Ovary (tissue), 9 donors: ENCODE data around the gene FAM177B. TPM values are rescaled to one million over a fixed set of nuclear protein-coding genes. Genes with fewer than 3 reads are reported as not detected.

Source experiments
- DNase-seq, 5 donors: peaks; one replicate each; pipeline ENCODE4 v3.0.0-alpha.2; 2019 to 2020
- H3K27ac ChIP-seq, 2 donors: fragments of 200-600 bp; one replicate each; pipeline versions ENCODE4 v1.5.1 to v1.8.0; 2019 to 2022
- H3K27me3 ChIP-seq: fragments of 200-600 bp; one replicate; pipeline ENCODE4 v1.8.0; 2022
- H3K36me3 ChIP-seq: fragments of 200-600 bp; sonication (generic); one replicate; pipeline ENCODE4 v1.5.1; 2019
- H3K4me1 ChIP-seq: one replicate; pipeline ENCODE4 v1.8.1; 2013; ENCODE audit warnings: mild to moderate bottlenecking, moderate library complexity; ENCODE audit not compliant: insufficient read depth
- H3K4me3 ChIP-seq: fragments of 200-600 bp; sonication (generic); one replicate; pipeline ENCODE4 v1.5.1; 2017
- H3K9me3 ChIP-seq, 2 donors: fragments of 200-600 bp in 1 of 2; sonication (generic) in 1 of 2; one replicate each; pipeline versions ENCODE4 v1.5.1 to v1.8.1; 2013 to 2019; ENCODE audit warnings: mild to moderate bottlenecking in 1 of 2, moderate library complexity in 1 of 2
- CTCF ChIP-seq, 3 donors: fragments of 450-650 bp in 2 of 3; fragments of 200-600 bp in 1 of 3; IDR thresholded peaks; one replicate each; pipeline versions ENCODE4 v1.5.1 to v1.8.0; 2016 to 2022; ENCODE audit warnings: antibody characterized with exemption in 3 of 3, mild to moderate bottlenecking in 1 of 3
- EP300 ChIP-seq: sonication (generic); formaldehyde crosslinking; IDR thresholded peaks from one replicate; pipeline ENCODE4 v1.6.1; 2017; ENCODE audit warnings: antibody characterized with exemption
- POLR2A ChIP-seq: fragments of 450-650 bp; IDR thresholded peaks from one replicate; pipeline ENCODE4 v1.6.1; 2017; ENCODE audit warnings: antibody characterized with exemption, mild to moderate bottlenecking, moderate library complexity
- WGBS, 3 donors: extraction: QIAGEN DNeasy Blood & Tissue Kit in 1 of 3; methylation state at CpG; one replicate each; pipeline versions ENCODE4 v1.1.5 to v1.1.7; 2013 to 2017; 5-methylcytosine and 5-hydroxymethylcytosine counted together
- intact Hi-C, 4 donors: fragments of 100-400 bp; cut with DNase I; formaldehyde crosslinking; loops; one replicate each; pipeline versions ENCODE4 v1.11.0 to v1.15.1; 2022 to 2023
- polyA plus RNA-seq, 2 donors: library from polyadenylated mRNA; stranded (reverse); fragments of 200-250 nt in 1 of 2; fragments of 350-450 nt in 1 of 2; fragmentation: Illumina TruSeq in 1 of 2; extraction: RNeasy Lipid Tissue Mini Kit (QIAGEN cat#74804) in 1 of 2; gene quantifications; one replicate each; pipeline ENCODE4 v1.2.3, GENCODE V29; 2013 to 2014
- total RNA-seq, 7 donors: library from RNA; depleted of rRNA in 2 of 7; stranded (reverse); fragments of >200 nt in 2 of 7; fragmentation: NEBNext Ultra II Directional in 3 of 7; extraction: Animal tissue kit (Norgen Biotek cat#: 25700) in 3 of 7; gene quantifications; one replicate each; pipeline versions ENCODE4 v1.1.0 to v1.2.4, GENCODE V29; 2016 to 2023
- donor health status: DM: no; HTN: no; CAD: no; lungs with moderate emphysema.
- donor health status: DM: no; HTN: no; CAD: no.
- donor health status: Bipolar disorder and iron deficiency.
- donor health status: DM: yes; HTN: yes; CAD: no.
- donor health status: DM: no; HTN: no; CAD: no.
- donor health status: DM: yes; HTN: yes; CAD: no.

Gene FAM177B
- total and polyA plus RNA-seq, 9 donors: 0.23 to 0.55 (median 0.34) TPM; not detected in 6

DNA sequence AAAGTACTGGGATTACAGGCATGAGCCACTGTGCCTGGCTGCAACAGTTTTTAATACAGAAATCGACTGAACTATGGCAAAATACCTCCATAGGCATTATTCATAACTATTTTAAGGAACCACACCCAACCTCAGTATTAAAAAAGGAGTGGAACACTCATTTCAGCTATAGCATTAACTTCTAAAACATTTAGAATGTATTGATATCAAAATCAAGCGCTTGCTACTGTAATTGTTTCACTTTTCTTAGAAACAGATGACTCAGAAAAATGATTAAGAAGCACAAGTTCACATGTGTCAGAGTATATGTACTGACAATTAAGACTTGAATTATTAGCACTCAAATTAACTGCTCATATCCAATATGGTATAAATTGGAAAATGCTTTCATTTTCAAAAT lies 39.8 kb upstream of the FAM177B start:
- WGBS, 3 donors: 93 to 99% (median 98%) methylated on average over 2 of the region's 2 CpGs
- H3K27ac ChIP-seq: no peak overlapping the region

GRCh38 chr1:222697826-222698225 lies 39.2 kb upstream of the FAM177B start:
- DNase-seq: no peak
- Histone ChIP-seq H3K9me3 (no peaks in the 10 kb centered on the region), H3K27ac (no peak overlapping the region), H3K4me1 (no peaks in the 10 kb centered on the region), H3K36me3 (no peaks in the 10 kb centered on the region), H3K27me3 (no peaks in the 10 kb centered on the region), H3K4me3 (no peak overlapping the region)
- 22 to 57% (median 26%) methylated on average over 2 of the region's 2 CpGs for WGBS, 3 donors
- intact Hi-C loops: no loop called here
- TF ChIP-seq POLR2A (no peak), EP300 (no peak), CTCF (IDR thresholded peaks at IDR 0.05) (no peak)

More for the DNA sequence above, 39.8 kb upstream of the FAM177B start:
- intact Hi-C loops: no loop called here
- Histone ChIP-seq H3K9me3 (no peaks in the 10 kb centered on the region), H3K36me3 (no peaks in the 10 kb centered on the region), H3K4me3 (no peak overlapping the region), H3K27me3 (no peaks in the 10 kb centered on the region), H3K4me1 (no peaks in the 10 kb centered on the region)
- TF ChIP-seq CTCF (IDR thresholded peaks at IDR 0.05) (no peak), POLR2A (no peak), EP300 (no peak)
- no peak for DNase-seq

DNA sequence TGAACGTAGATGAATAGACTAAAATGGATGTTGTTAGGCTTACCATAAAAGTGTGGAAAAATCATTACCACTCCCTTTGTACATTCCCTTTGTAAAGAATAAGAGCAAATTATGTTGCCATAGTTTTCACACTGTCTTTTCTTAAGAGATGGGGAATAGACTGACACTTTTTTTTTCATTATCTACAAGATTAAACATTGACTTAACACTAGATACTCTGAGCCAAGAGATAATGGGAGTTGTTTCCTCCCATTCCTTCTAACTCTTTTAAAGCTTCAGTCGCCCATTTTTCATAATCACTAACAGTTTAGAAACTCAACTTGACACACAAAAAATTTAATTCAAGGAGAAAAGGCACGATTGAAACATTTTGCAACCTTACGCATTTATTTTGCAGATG lies 34.8 kb upstream of the FAM177B start:
- 89 to 93% (median 90%) methylated on average over 4 of the region's 4 CpGs for WGBS, 3 donors
- no peak overlapping the region for H3K27ac ChIP-seq
- H3K27me3 ChIP-seq: no peaks in the 10 kb centered on the region
- intact Hi-C loops: no loop called here
- no peaks in the 10 kb centered on the region for H3K36me3 ChIP-seq
- no peaks in the 10 kb centered on the region for H3K9me3 ChIP-seq
- H3K4me1 ChIP-seq: no peaks in the 10 kb centered on the region
- TF ChIP-seq POLR2A: no peak
- no peak for TF ChIP-seq EP300
- TF ChIP-seq CTCF (IDR thresholded peaks at IDR 0.05): no peak
- no peak for DNase-seq
- H3K4me3 ChIP-seq: no peak overlapping the region

DNA sequence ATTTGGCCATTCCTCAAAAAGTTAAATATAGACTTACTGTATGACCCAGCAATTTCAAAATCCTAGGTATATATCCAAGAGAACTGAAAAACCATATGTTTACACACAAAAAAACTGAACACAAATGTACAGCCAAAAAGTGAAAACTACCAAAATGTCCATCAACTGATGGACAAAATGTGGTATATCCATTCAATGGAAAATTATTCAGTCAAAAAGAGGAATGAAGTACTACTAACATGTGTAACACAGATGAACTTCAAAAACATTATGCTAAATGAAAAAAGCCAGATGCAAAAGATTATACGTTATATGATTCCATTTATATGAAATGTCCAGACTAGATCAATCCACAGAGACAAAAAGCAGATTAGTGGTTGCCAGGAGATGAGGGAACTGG lies 32.7 kb upstream of the FAM177B start:
- 98 to 100% (median 99%) methylated on average over 1 of the region's 1 CpG for WGBS, 3 donors
- TF ChIP-seq POLR2A (no peak), CTCF (IDR thresholded peaks at IDR 0.05) (no peak), EP300 (no peak)
- H3K27ac ChIP-seq: no peak overlapping the region
- no peaks in the 10 kb centered on the region for H3K27me3 ChIP-seq
- H3K9me3 ChIP-seq: no peaks in the 10 kb centered on the region
- intact Hi-C loops: no loop called here
- H3K4me1 ChIP-seq: peaks cover 3% of the 10 kb centered on the region
- no peak for DNase-seq
- H3K36me3 ChIP-seq: no peaks in the 10 kb centered on the region
- no peak overlapping the region for H3K4me3 ChIP-seq

GRCh38 chr1:222706815-222707214 lies 30.2 kb upstream of the FAM177B start:
- intact Hi-C loops: no loop called here
- H3K4me3 ChIP-seq: no peak overlapping the region
- H3K9me3 ChIP-seq: no peaks in the 10 kb centered on the region
- H3K27ac ChIP-seq: no peak overlapping the region
- TF ChIP-seq POLR2A: no peak
- TF ChIP-seq EP300: no peak
- no peak for TF ChIP-seq CTCF (IDR thresholded peaks at IDR 0.05)
- DNase-seq: no peak
- 71 to 95% (median 72%) methylated on average over 4 of the region's 4 CpGs for WGBS, 3 donors
- H3K36me3 ChIP-seq: no peaks in the 10 kb centered on the region
- H3K27me3 ChIP-seq: no peaks in the 10 kb centered on the region
- peaks cover 6% of the 10 kb centered on the region for H3K4me1 ChIP-seq
